ENCODE data around the gene QRICH1.

The QRICH1 gene

DNA sequence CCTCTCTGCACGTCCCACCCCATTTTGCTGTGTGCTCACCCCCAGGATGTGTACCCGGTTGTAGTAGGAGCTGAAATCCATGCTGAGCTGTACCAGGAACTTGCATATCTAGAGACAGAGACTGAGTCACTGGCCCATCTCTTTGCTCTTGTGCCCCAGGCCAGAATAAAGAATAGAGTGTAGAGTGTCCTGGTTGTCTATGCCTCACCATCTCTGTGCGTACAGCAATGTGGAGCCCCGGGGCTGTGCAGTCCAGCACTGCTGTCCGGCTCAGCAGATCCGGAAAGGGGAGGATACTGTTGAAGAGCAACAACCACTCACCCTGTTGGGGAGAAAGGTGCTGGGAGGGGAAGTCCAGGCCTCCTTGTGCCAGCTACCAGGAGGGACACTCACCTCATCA is 78.1 kb downstream of the QRICH1 start:
- TF ChIP-seq ZFX (IDR thresholded peaks at IDR 0.05), result no peak
- TF ChIP-seq CTCF (conservative IDR thresholded peaks at IDR 0.05), result no peak
- no peak overlapping the region for H3K27ac ChIP-seq

- H3K27ac ChIP-seq, result no peak overlapping the region
- TF ChIP-seq CTCF (conservative IDR thresholded peaks at IDR 0.05), result no peak
These were observed 78.8 kb downstream of the QRICH1 start for GRCh38 chr3:49015072-49015471.

DNA sequence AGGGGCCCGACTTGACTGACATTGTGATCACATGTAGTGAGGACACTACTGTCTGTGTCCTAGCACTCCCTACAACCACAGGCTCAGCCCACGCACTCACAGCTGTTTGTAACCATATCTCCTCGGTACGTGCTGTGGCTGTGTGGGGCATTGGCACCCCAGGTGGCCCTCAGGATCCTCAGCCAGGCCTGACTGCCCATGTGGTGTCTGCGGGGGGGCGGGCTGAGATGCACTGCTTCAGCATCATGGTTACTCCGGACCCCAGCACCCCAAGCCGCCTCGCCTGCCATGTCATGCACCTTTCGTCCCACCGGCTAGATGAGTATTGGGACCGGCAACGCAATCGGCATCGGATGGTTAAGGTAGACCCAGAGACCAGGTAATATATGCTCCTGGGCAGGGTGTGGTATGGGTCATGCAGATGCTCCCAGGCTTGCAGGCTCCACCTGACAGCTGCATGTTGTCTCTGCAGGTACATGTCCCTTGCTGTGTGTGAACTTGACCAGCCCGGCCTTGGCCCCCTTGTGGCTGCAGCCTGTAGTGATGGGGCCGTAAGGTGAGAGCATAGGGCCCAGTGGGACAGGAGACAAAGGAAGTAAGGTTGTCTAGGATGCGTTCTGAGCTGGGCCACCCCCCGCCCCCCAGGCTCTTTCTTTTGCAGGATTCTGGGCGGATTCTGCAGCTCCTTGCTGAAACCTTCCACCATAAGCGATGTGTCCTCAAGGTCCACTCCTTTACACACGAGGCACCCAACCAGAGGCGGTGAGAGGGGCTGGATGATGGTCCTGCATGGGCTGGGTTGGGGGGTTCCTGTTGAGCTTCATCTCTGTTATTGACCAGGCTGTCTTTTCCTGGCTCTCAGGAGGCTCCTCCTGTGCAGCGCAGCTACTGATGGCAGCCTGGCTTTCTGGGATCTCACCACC is 79.9 kb downstream of the QRICH1 start:
- TF ChIP-seq CTCF (conservative IDR thresholded peaks at IDR 0.05), result peak; percentile 74
- no peak for TF ChIP-seq ZFX (IDR thresholded peaks at IDR 0.05)
- H3K27ac ChIP-seq, result no peak overlapping the region

GRCh38 chr3:49013113-49013737 is 80.6 kb downstream of the QRICH1 start:
- H3K27ac ChIP-seq, result no peak overlapping the region
- TF ChIP-seq ZFX (IDR thresholded peaks at IDR 0.05) (no peak), CTCF (conservative IDR thresholded peaks at IDR 0.05) (no peak)

DNA sequence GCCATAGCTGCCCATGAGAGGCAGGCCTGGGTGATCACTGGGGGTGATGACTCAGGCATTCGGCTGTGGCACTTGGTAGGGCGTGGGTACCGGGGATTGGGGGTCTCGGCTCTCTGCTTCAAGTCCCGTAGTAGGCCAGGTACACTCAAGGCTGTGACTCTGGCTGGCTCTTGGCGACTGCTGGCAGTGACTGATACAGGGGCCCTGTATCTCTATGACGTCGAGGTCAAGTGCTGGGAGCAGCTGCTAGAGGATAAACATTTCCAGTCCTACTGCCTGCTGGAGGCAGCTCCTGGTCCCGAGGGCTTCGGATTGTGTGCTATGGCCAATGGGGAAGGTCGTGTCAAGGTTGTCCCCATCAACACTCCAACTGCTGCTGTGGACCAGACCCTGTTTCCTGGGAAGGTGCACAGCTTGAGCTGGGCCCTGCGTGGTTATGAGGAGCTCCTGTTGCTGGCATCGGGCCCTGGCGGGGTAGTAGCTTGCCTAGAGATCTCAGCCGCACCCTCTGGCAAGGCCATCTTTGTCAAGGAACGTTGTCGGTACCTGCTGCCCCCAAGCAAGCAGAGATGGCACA is 81.3 kb downstream of the QRICH1 start:
- H3K27ac ChIP-seq, result peak overlapping the region; percentile 44
- no peak for TF ChIP-seq ZFX (IDR thresholded peaks at IDR 0.05)
- TF ChIP-seq CTCF (conservative IDR thresholded peaks at IDR 0.05), result no peak

DNA sequence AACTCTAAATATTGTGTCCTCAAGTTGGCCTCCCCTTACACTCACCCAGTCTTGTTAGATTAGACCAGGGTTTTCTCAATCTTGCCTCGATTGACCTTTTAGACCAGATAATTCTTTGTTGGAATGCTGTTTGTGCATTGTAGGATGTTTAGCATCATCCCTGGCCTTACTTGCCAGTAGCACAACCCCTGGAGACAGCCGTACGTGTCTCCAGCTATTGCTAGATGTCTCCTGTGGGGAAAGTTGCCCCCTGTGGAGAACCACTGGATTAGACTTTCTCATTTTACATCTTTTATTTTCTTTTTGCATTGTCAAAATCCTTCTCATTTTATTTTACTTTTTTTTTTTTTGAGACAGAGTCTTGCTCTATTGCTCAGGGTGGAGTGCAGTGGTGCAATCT is 84.5 kb downstream of the QRICH1 start:
- H3K27ac ChIP-seq, result no peak overlapping the region
- TF ChIP-seq ZFX (IDR thresholded peaks at IDR 0.05) (no peak), CTCF (conservative IDR thresholded peaks at IDR 0.05) (no peak)

- peak overlapping the region; percentile 95 for H3K27ac ChIP-seq
These were observed 85.2 kb downstream of the QRICH1 start for GRCh38 chr3:49008627-49009026.

All from C4-2B (cell line).